HEK293 (cell line): ENCODE results near the gene DEAF1.

Source experiments
- CTCF ChIA-PET: fragments of 350-600 bp; formaldehyde crosslinking; extraction: SDS; loops from one replicate; lab custom pipeline; 2021; ENCODE audit warnings: antibody characterized with exemption; lab: Yijun Ruan, JAX
- POLR2A ChIA-PET: fragments of 300-600 bp; formaldehyde crosslinking; extraction: SDS; loops from one replicate; lab custom pipeline; 2020; ENCODE audit warnings: antibody characterized with exemption, inconsistent platforms; lab: Yijun Ruan, JAX
- H3K27ac ChIP-seq: fragments of 200-500 bp; sonication (Bioruptor generic); 2 replicates; pipeline ENCODE4 v1.5.1; 2014; ENCODE audit warnings: low read depth, low read length, control low read depth, inconsistent platforms; ENCODE audit errors: extremely low read depth
- H3K36me3 ChIP-seq, 2 experiments: fragments of 200-500 bp in 1 of 2; sonication (Bioruptor generic) in 1 of 2; 1 replicate in 1 of 2; 2 replicates in 1 of 2; pipeline ENCODE4 v1.5.1; 2014 to 2017; ENCODE audit warnings: inconsistent platforms in 2 of 2, low read length in 2 of 2; ENCODE audit not compliant: control insufficient read depth in 2 of 2, insufficient read depth in 1 of 2
- H3K4me1 ChIP-seq: fragments of 200-500 bp; sonication (Bioruptor generic); 2 replicates; pipeline ENCODE4 v1.5.1; 2014; ENCODE audit warnings: mild to moderate bottlenecking, low read length, inconsistent platforms; ENCODE audit not compliant: control insufficient read depth, insufficient read depth
- H3K4me3 ChIP-seq: 2 replicates; pipeline ENCODE4 v1.5.1; 2011; ENCODE audit warnings: low read depth, mild to moderate bottlenecking, control low read depth, low read length, moderate library complexity
- H3K9me3 ChIP-seq: fragments of 200-500 bp; sonication (Bioruptor generic); 2 replicates; pipeline ENCODE4 v1.5.1; 2014; ENCODE audit warnings: low read depth, low read length, inconsistent platforms; ENCODE audit not compliant: control insufficient read depth, insufficient read depth
- REPIN1 ChIP-seq: fragments of 450-650 bp; formaldehyde crosslinking; IDR thresholded peaks from 2 replicates; pipeline ENCODE4 v1.5.1; 2017; ENCODE audit warnings: missing biosample characterization, missing genetic modification characterization, low read depth
- TRIM28 ChIP-seq: IDR thresholded peaks from 2 replicates; pipeline ENCODE4 v1.6.1; 2011; ENCODE audit warnings: low read length, control low read depth, borderline replicate concordance
- ZEB2 ChIP-seq: fragments of 450-650 bp; formaldehyde crosslinking; IDR thresholded peaks from 2 replicates; pipeline ENCODE4 v1.5.1; 2016; ENCODE audit warnings: missing biosample characterization, missing genetic modification characterization
- ZFP41 ChIP-seq: fragments of 450-650 bp; formaldehyde crosslinking; IDR thresholded peaks from 2 replicates; pipeline ENCODE4 v1.5.1; 2016; ENCODE audit warnings: missing biosample characterization, missing genetic modification characterization, borderline replicate concordance
- ZNF10 ChIP-seq: fragments of 450-650 bp; formaldehyde crosslinking; IDR thresholded peaks from 2 replicates; pipeline ENCODE4 v1.5.1; 2017; ENCODE audit warnings: missing biosample characterization, missing genetic modification characterization
- ZNF132 ChIP-seq: fragments of 450-650 bp; formaldehyde crosslinking; IDR thresholded peaks from 2 replicates; pipeline ENCODE4 v1.5.1; 2017; ENCODE audit warnings: missing biosample characterization, missing genetic modification characterization, borderline replicate concordance
- ZNF133 ChIP-seq: fragments of 450-650 bp; formaldehyde crosslinking; IDR thresholded peaks from 2 replicates; pipeline ENCODE4 v1.5.1; 2016; ENCODE audit warnings: missing biosample characterization, missing genetic modification characterization
- ZNF146 ChIP-seq: fragments of 450-650 bp; formaldehyde crosslinking; IDR thresholded peaks from 2 replicates; pipeline ENCODE4 v1.5.1; 2016; ENCODE audit warnings: missing biosample characterization, missing genetic modification characterization
- ZNF169 ChIP-seq: fragments of 450-650 bp; formaldehyde crosslinking; IDR thresholded peaks from 2 replicates; pipeline ENCODE4 v1.5.1; 2016; ENCODE audit warnings: missing biosample characterization, missing genetic modification characterization
- ZNF19 ChIP-seq: fragments of 450-650 bp; formaldehyde crosslinking; IDR thresholded peaks from 2 replicates; pipeline ENCODE4; 2016; ENCODE audit warnings: missing biosample characterization, missing genetic modification characterization, low read depth
- ZNF2 ChIP-seq: fragments of 450-650 bp; formaldehyde crosslinking; IDR thresholded peaks from 2 replicates; pipeline ENCODE4 v1.5.1; 2016; ENCODE audit warnings: missing biosample characterization, missing genetic modification characterization
- ZNF202 ChIP-seq: fragments of 450-650 bp; formaldehyde crosslinking; IDR thresholded peaks from 2 replicates; pipeline ENCODE4 v1.5.1; 2016; ENCODE audit warnings: missing biosample characterization, missing genetic modification characterization, borderline replicate concordance
- ZNF214 ChIP-seq: fragments of 450-650 bp; formaldehyde crosslinking; IDR thresholded peaks from 2 replicates; pipeline ENCODE4 v1.5.1; 2017; ENCODE audit warnings: missing biosample characterization, mild to moderate bottlenecking, missing genetic modification characterization, borderline replicate concordance
- ZNF248 ChIP-seq: fragments of 450-650 bp; formaldehyde crosslinking; IDR thresholded peaks from 2 replicates; pipeline ENCODE4 v1.5.1; 2017; ENCODE audit warnings: missing biosample characterization, missing genetic modification characterization
- ZNF404 ChIP-seq: fragments of 450-650 bp; formaldehyde crosslinking; IDR thresholded peaks from 2 replicates; pipeline ENCODE4 v1.5.1; 2017; ENCODE audit warnings: missing biosample characterization, missing genetic modification characterization
- ZNF433 ChIP-seq: fragments of 450-650 bp; formaldehyde crosslinking; IDR thresholded peaks from 2 replicates; pipeline ENCODE4 v1.5.1; 2016; ENCODE audit warnings: missing biosample characterization, missing genetic modification characterization, low read depth
- ZNF501 ChIP-seq: fragments of 450-650 bp; formaldehyde crosslinking; IDR thresholded peaks from 2 replicates; pipeline ENCODE4 v1.5.1; 2016; ENCODE audit warnings: missing biosample characterization, missing genetic modification characterization
- ZNF664 ChIP-seq: fragments of 450-650 bp; formaldehyde crosslinking; IDR thresholded peaks from 2 replicates; pipeline ENCODE4 v1.5.1; 2016; ENCODE audit warnings: missing biosample characterization, missing genetic modification characterization
- ZNF776 ChIP-seq: fragments of 450-650 bp; formaldehyde crosslinking; IDR thresholded peaks from 2 replicates; pipeline ENCODE4 v1.5.0; 2017; ENCODE audit warnings: missing biosample characterization, missing genetic modification characterization, borderline replicate concordance
- ZNF791 ChIP-seq: fragments of 450-650 bp; formaldehyde crosslinking; IDR thresholded peaks from 2 replicates; pipeline ENCODE4 v1.5.1; 2016; ENCODE audit warnings: missing biosample characterization, missing genetic modification characterization
- TF ChIP-seq, protein P1 (sequence below): fragments of 450-650 bp; formaldehyde crosslinking; IDR thresholded peaks from 2 replicates; pipeline ENCODE4 v1.5.1; 2016; ENCODE audit warnings: missing biosample characterization, missing genetic modification characterization
- TF ChIP-seq, protein P2 (sequence below): fragments of 450-650 bp; formaldehyde crosslinking; IDR thresholded peaks from 2 replicates; pipeline ENCODE4 v1.5.1; 2016; ENCODE audit warnings: missing biosample characterization, missing genetic modification characterization
- TF ChIP-seq, protein P3 (sequence below): fragments of 450-650 bp; IDR thresholded peaks from 2 replicates; pipeline ENCODE4 v1.5.1; 2018; ENCODE audit warnings: missing biosample characterization, missing genetic modification characterization
- TF ChIP-seq, protein P4 (sequence below): fragments of 450-650 bp; formaldehyde crosslinking; IDR thresholded peaks from 2 replicates; pipeline ENCODE4 v1.5.1; 2016; ENCODE audit warnings: missing biosample characterization, missing genetic modification characterization

The DEAF1 gene

DNA sequence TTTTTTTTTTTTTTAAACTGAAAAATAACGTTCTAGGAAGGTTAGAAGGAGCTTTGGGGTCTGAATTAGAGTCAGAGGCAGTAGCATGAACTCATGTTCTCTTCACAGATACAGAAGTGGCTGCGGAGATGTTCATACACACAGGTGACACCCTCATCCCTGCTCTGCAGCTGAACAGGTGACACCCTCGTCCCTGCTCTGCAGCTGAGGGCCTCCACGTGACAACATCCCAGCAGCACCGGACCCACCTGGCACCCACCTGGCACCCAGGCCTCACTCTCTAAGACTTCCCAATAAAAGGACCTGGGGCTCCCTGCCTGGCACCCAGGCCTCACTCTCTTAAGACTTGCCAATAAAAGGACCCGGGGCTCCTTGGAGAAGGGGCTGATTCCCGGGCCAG, 38.2 kb downstream of the DEAF1 start:
- Histone ChIP-seq H3K4me1 (no peaks in the 10 kb centered on the region), H3K27ac (no peak overlapping the region), H3K36me3 (peaks cover 4 to 92% of the 10 kb centered on the region in 2 experiments; a peak in 2 of 3 replicates), H3K9me3 (no peaks in the 10 kb centered on the region), H3K4me3 (no peak overlapping the region)
- ChIA-PET POLR2A (no interaction called here), CTCF (no interaction called here)
- no peak for TF ChIP-seq ZNF132
- TF ChIP-seq REPIN1, result no peak
- TF ChIP-seq, protein P1, sequence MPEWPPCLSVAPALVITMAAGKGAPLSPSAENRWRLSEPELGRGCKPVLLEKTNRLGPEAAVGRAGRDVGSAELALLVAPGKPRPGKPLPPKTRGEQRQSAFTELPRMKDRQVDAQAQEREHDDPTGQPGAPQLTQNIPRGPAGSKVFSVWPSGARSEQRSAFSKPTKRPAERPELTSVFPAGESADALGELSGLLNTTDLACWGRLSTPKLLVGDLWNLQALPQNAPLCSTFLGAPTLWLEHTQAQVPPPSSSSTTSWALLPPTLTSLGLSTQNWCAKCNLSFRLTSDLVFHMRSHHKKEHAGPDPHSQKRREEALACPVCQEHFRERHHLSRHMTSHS (tag by site-specific recombination), result no peak
- TF ChIP-seq ZFP41 (tag by site-specific recombination), result no peak
- TF ChIP-seq, protein P2, sequence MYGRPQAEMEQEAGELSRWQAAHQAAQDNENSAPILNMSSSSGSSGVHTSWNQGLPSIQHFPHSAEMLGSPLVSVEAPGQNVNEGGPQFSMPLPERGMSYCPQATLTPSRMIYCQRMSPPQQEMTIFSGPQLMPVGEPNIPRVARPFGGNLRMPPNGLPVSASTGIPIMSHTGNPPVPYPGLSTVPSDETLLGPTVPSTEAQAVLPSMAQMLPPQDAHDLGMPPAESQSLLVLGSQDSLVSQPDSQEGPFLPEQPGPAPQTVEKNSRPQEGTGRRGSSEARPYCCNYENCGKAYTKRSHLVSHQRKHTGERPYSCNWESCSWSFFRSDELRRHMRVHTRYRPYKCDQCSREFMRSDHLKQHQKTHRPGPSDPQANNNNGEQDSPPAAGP, result no peak
- TF ChIP-seq ZEB2 (tag by site-specific recombination), result no peak
- no peak for TF ChIP-seq ZNF664 (tag by site-specific recombination)
- no peak for TF ChIP-seq ZNF433 (tag by site-specific recombination)
- TF ChIP-seq ZNF404, result no peak
- TF ChIP-seq ZNF776 (tag by site-specific recombination), result no peak
- TF ChIP-seq ZNF791 (tag by site-specific recombination), result no peak
- TF ChIP-seq ZNF146 (tag by site-specific recombination), result no peak
- no peak for TF ChIP-seq ZNF169
- TF ChIP-seq ZNF2 (tag by site-specific recombination), result no peak
- TF ChIP-seq ZNF214 (tag by site-specific recombination), result no peak
- TF ChIP-seq TRIM28, result no peak
- TF ChIP-seq ZNF202 (tag by site-specific recombination), result no peak
- TF ChIP-seq ZNF501 (tag by site-specific recombination), result no peak
- TF ChIP-seq, protein P3, sequence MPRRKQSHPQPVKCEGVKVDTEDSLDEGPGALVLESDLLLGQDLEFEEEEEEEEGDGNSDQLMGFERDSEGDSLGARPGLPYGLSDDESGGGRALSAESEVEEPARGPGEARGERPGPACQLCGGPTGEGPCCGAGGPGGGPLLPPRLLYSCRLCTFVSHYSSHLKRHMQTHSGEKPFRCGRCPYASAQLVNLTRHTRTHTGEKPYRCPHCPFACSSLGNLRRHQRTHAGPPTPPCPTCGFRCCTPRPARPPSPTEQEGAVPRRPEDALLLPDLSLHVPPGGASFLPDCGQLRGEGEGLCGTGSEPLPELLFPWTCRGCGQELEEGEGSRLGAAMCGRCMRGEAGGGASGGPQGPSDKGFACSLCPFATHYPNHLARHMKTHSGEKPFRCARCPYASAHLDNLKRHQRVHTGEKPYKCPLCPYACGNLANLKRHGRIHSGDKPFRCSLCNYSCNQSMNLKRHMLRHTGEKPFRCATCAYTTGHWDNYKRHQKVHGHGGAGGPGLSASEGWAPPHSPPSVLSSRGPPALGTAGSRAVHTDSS (tag by site-specific recombination), result no peak

GRCh38 chr11:656426-656825, 38.6 kb downstream of the DEAF1 start:
- H3K27ac ChIP-seq, result no peak overlapping the region
- no peak overlapping the region for H3K4me3 ChIP-seq
- TF ChIP-seq ZNF19 (tag by site-specific recombination) (no peak), ZNF248 (no peak), ZNF10 (no peak), ZNF133 (tag by site-specific recombination) (no peak)
- TF ChIP-seq, protein P4, sequence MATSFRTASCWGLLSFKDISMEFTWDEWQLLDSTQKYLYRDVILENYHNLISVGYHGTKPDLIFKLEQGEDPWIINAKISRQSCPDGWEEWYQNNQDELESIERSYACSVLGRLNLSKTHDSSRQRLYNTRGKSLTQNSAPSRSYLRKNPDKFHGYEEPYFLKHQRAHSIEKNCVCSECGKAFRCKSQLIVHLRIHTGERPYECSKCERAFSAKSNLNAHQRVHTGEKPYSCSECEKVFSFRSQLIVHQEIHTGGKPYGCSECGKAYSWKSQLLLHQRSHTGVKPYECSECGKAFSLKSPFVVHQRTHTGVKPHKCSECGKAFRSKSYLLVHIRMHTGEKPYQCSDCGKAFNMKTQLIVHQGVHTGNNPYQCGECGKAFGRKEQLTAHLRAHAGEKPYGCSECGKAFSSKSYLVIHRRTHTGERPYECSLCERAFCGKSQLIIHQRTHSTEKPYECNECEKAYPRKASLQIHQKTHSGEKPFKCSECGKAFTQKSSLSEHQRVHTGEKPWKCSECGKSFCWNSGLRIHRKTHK (tag by site-specific recombination), result no peak
- TF ChIP-seq, all 188 proteins: peak for 0
- H3K9me3 ChIP-seq, result no peaks in the 10 kb centered on the region
- H3K36me3 ChIP-seq, result peaks cover 8 to 92% of the 10 kb centered on the region in 2 experiments; a peak in 2 of 3 replicates
- POLR2A ChIA-PET, result no interaction called here
- CTCF ChIA-PET, result no interaction called here
- H3K4me1 ChIP-seq, result no peaks in the 10 kb centered on the region
